GM18519 (cell line): ENCODE results near the gene GNG5.
"Not testable (repeated sequence)": the region's sequence is repeated elsewhere in the genome, so short reads cannot be mapped to it uniquely, and the experiment has no call there.

Source experiments
- ATAC-seq: cut with Tn5 transposase; IDR thresholded peaks from one replicate; pipeline ENCODE4 v1.9.1; 2021; ENCODE audit warnings: mild to moderate bottlenecking, moderate library complexity; ENCODE audit not compliant: unreplicated experiment, low FRiP score

The GNG5 gene

GRCh38 chr1:84506002-84506728 lies at the start of gene GNG5, which contains the start of gene SPATA1:
TSS of gene GNG5 (minus strand) at chr1:84506581. CDS start at chr1:84506091, 490 bp downstream.
TSS of gene SPATA1 (plus strand) at chr1:84506386. CDS start at chr1:84516360, 9,974 bp downstream.
- peak; percentile 69 for ATAC-seq

GRCh38 chr1:84550826-84551225 lies 44.4 kb upstream of the GNG5 start:
- ATAC-seq = no peak

GRCh38 chr1:84541679-84542078 lies 35.3 kb upstream of the GNG5 start:
- ATAC-seq = no peak

GRCh38 chr1:84540759-84541158 lies 34.4 kb upstream of the GNG5 start:
- ATAC-seq = no peak

- no peak for ATAC-seq
Measured at GRCh38 chr1:84539972-84540371, 33.6 kb upstream of the GNG5 start.

- no peak for ATAC-seq
Measured at GRCh38 chr1:84538599-84538998, 32.2 kb upstream of the GNG5 start.

- no peak for ATAC-seq
Measured at GRCh38 chr1:84525779-84526178, 19.4 kb upstream of the GNG5 start.

GRCh38 chr1:84524590-84524989 lies 18.2 kb upstream of the GNG5 start:
- ATAC-seq = no peak

GRCh38 chr1:84510668-84511067 lies 4.3 kb upstream of the GNG5 start:
- no peak for ATAC-seq

GRCh38 chr1:84510165-84510564 lies 3.8 kb upstream of the GNG5 start:
- no peak for ATAC-seq

- no peak for ATAC-seq
Measured at GRCh38 chr1:84509029-84509428, 2.6 kb upstream of the GNG5 start.

GRCh38 chr1:84508510-84508909 lies 2.1 kb upstream of the GNG5 start:
- no peak for ATAC-seq

- not testable (repeated sequence) for ATAC-seq
Measured at GRCh38 chr1:84507887-84508286, 1.5 kb upstream of the GNG5 start.

- ATAC-seq = no peak
Measured at GRCh38 chr1:84506729-84507453, 510 bp upstream of the GNG5 start.

GRCh38 chr1:84505493-84506001 lies 834 bp downstream of the GNG5 start:
- peak; percentile 21 for ATAC-seq

- ATAC-seq = no peak
Measured at GRCh38 chr1:84504580-84505492, 1.5 kb downstream of the GNG5 start.

- ATAC-seq = no peak
Measured at GRCh38 chr1:84502927-84503326, 3.5 kb downstream of the GNG5 start.

- no peak for ATAC-seq
Measured at GRCh38 chr1:84497631-84498275, 8.6 kb downstream of the GNG5 start.

GRCh38 chr1:84496498-84496897 lies 9.9 kb downstream of the GNG5 start:
- ATAC-seq = no peak

- ATAC-seq = no peak
Measured at GRCh38 chr1:84493747-84494146, 12.6 kb downstream of the GNG5 start.
